ENCODE results near the gene PPP4R3B. TPM values are rescaled to one million over a fixed set of nuclear protein-coding genes. Genes with fewer than 3 reads are reported as not detected.

Gene PPP4R3B
- polyA plus RNA-seq, 1 of the 3 experiments (the other 2 are of a cell fraction), result 9.3 TPM

DNA sequence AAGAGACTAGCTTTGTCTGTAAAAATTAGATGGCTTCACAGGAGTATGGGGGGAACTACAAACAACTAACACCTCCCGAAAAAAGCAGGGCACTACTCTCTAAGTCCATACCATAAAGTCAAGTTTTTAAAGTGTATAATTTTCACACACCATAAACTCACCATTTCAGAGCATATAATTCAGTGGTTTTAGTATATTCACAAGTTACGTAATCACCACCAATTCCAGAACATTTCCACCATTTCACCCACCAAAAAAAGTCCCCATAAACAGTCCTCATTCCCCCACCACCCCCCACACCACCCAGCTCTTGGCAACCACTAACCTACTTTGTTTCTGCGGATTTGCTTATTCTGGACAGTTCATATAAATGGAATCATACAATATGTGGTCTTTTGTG is 64.1 kb downstream of the PPP4R3B start:
- H3K79me2 ChIP-seq (ENCODE audit: insufficient read depth), result peaks cover 6% of the 10 kb centered on the region; the same call in 1 of the 2 replicates
- no peak for TF ChIP-seq FOXJ3 (CRISPR knock-in tag; IDR thresholded peaks at IDR 0.05)
- no peak for TF ChIP-seq RAD21 (IDR thresholded peaks at IDR 0.05; ENCODE audit: low read length)
- TF ChIP-seq SIN3A (IDR thresholded peaks at IDR 0.05; ENCODE audit: borderline replicate concordance, low read depth, low read length), result no peak
- no peak for TF ChIP-seq FOSL2 (IDR thresholded peaks at IDR 0.05; ENCODE audit: borderline replicate concordance, low read depth)
- TF ChIP-seq, protein P1, sequence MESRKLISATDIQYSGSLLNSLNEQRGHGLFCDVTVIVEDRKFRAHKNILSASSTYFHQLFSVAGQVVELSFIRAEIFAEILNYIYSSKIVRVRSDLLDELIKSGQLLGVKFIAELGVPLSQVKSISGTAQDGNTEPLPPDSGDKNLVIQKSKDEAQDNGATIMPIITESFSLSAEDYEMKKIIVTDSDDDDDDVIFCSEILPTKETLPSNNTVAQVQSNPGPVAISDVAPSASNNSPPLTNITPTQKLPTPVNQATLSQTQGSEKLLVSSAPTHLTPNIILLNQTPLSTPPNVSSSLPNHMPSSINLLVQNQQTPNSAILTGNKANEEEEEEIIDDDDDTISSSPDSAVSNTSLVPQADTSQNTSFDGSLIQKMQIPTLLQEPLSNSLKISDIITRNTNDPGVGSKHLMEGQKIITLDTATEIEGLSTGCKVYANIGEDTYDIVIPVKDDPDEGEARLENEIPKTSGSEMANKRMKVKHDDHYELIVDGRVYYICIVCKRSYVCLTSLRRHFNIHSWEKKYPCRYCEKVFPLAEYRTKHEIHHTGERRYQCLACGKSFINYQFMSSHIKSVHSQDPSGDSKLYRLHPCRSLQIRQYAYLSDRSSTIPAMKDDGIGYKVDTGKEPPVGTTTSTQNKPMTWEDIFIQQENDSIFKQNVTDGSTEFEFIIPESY (IDR thresholded peaks at IDR 0.05; ENCODE audit: borderline replicate concordance, low read depth), result no peak
- no peak for TF ChIP-seq MXI1 (IDR thresholded peaks at IDR 0.05; ENCODE audit: low read depth, low read length)
- TF ChIP-seq FOXM1 (IDR thresholded peaks at IDR 0.05; ENCODE audit: low read depth), result no peak
- TF ChIP-seq GATA2 (CRISPR knock-in tag; IDR thresholded peaks at IDR 0.05), result no peak
- no peak for TF ChIP-seq NFIC (IDR thresholded peaks at IDR 0.05; ENCODE audit: borderline replicate concordance)
- TF ChIP-seq RFX5 (IDR thresholded peaks at IDR 0.05; ENCODE audit: low read length), result no peak
- TF ChIP-seq TEAD4 (IDR thresholded peaks at IDR 0.05; ENCODE audit: borderline replicate concordance, insufficient read depth), result no peak
- peaks cover 21% of the 10 kb centered on the region for H3F3A ChIP-seq (replicated peaks; ENCODE audit: insufficient read depth)
- no peaks in the 10 kb centered on the region; the same call in 1 of the 2 replicates for H3K9me2 ChIP-seq
- H3K36me3 ChIP-seq (replicated peaks in 1 of 2; ENCODE audit: control insufficient read depth in 1 of 2, insufficient read depth in 2 of 2, low read length in 1 of 2), result peaks cover 20 to 51% of the 10 kb centered on the region in 2 experiments
- no peaks in the 10 kb centered on the region for H3K27me3 ChIP-seq (ENCODE audit: insufficient read depth)
- H3K4me2 ChIP-seq, result no peak overlapping the region
- H3K9ac ChIP-seq, result no peak overlapping the region
- no peaks in the 10 kb centered on the region for H4K20me1 ChIP-seq (ENCODE audit: insufficient read depth)
- ChIA-PET POLR2A (no interaction called here), CTCF (interaction anchor here (0.6 to 1.1 kb wide), 3 partner anchors 9 to 150 kb away, joined by 3 to 4 read pairs (median 3); no protein-coding TSS in a partner anchor)
- H3K9me3 ChIP-seq, result no peaks in the 10 kb centered on the region
- H3K4me3 ChIP-seq (ENCODE audit: low read depth in 2 of 2, low read length in 1 of 2), result no peak overlapping the region
- no peak overlapping the region for H3K27ac ChIP-seq (ENCODE audit: low read depth in 2 of 2, low read length in 1 of 2)
- H2AFZ ChIP-seq (ENCODE audit: low read depth), result no peak overlapping the region
- WGBS (ENCODE audit: low lambda C conversion rate), result 95% methylated on average over 3 of the region's 3 CpGs
- DNase-seq, result no peak
- H3K4me1 ChIP-seq (ENCODE audit: control insufficient read depth in 1 of 2, insufficient read depth in 2 of 2, low read depth in 1 of 2, low read length in 1 of 2), result 0 out of 4 replicates have a peak, but pooled peaks cover 0 to 5% of the 10 kb centered on the region in 2 experiments

DNA sequence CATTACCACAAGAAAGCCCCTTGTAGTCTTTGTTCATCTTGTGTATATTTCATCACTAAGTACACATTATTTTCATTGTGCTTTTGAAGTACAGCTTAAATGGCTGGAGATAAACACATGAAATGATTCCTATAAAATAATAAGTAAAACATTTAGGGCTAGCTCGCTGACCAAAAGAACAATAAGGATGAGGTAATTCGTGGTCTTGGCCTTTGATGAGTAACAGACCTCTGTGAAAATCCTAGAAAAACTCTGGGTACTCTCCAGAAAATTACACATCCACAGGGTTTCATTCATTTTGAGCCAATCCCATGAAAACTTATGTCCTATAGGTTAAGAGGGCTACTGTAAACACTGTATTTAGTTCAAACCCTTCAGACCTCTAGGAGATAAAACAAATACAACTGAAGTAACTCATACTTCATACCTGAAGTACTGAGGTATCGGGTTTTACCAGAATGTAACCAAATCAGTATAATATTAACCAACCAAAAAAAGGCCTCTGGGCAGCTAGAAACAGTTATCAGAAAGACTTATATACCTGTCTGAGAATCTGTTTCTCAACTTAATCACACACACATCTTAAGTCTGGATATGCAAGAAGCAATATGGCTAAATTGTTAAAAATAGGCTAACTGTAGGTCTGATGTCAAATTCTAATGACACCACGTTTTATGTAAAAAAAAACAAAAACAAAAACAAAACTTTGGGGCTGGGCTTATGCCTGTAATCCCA is 66.9 kb downstream of the PPP4R3B start:
- peak overlapping the region in 1 of 2 experiments; percentile 60; a peak in 2 of 4 replicates for H3K27ac ChIP-seq (ENCODE audit: low read depth in 2 of 2, low read length in 1 of 2)
- CTCF ChIA-PET, result no interaction called here
- TF ChIP-seq, protein P2, sequence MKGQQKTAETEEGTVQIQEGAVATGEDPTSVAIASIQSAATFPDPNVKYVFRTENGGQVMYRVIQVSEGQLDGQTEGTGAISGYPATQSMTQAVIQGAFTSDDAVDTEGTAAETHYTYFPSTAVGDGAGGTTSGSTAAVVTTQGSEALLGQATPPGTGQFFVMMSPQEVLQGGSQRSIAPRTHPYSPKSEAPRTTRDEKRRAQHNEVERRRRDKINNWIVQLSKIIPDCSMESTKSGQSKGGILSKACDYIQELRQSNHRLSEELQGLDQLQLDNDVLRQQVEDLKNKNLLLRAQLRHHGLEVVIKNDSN (IDR thresholded peaks at IDR 0.05; ENCODE audit: borderline replicate concordance, low read depth), result no peak
- no peak for TF ChIP-seq MEF2A (IDR thresholded peaks at IDR 0.05; ENCODE audit: borderline replicate concordance, low read depth)
- TF ChIP-seq EZH2phosphoT487 (IDR thresholded peaks at IDR 0.05; ENCODE audit: borderline replicate concordance, low read depth), result no peak
- TF ChIP-seq RFX5 (IDR thresholded peaks at IDR 0.05; ENCODE audit: low read length), result no peak
- TF ChIP-seq RCOR1 (IDR thresholded peaks at IDR 0.05; ENCODE audit: low read length), result no peak
- no peak for TF ChIP-seq CHD2 (IDR thresholded peaks at IDR 0.05; ENCODE audit: low read length, partially characterized antibody)
- peak; percentile 8; the same call in 1 of the 2 replicates for TF ChIP-seq NFIC (IDR thresholded peaks at IDR 0.05; ENCODE audit: borderline replicate concordance)
- TF ChIP-seq, protein P3, sequence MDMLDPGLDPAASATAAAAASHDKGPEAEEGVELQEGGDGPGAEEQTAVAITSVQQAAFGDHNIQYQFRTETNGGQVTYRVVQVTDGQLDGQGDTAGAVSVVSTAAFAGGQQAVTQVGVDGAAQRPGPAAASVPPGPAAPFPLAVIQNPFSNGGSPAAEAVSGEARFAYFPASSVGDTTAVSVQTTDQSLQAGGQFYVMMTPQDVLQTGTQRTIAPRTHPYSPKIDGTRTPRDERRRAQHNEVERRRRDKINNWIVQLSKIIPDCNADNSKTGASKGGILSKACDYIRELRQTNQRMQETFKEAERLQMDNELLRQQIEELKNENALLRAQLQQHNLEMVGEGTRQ (IDR thresholded peaks at IDR 0.05; ENCODE audit: borderline replicate concordance, low read depth, low read length), result no peak
- peak; percentile 19; the same call in 1 of the 2 replicates for TF ChIP-seq FOSL2 (IDR thresholded peaks at IDR 0.05; ENCODE audit: borderline replicate concordance, low read depth)
- TF ChIP-seq, protein P4, sequence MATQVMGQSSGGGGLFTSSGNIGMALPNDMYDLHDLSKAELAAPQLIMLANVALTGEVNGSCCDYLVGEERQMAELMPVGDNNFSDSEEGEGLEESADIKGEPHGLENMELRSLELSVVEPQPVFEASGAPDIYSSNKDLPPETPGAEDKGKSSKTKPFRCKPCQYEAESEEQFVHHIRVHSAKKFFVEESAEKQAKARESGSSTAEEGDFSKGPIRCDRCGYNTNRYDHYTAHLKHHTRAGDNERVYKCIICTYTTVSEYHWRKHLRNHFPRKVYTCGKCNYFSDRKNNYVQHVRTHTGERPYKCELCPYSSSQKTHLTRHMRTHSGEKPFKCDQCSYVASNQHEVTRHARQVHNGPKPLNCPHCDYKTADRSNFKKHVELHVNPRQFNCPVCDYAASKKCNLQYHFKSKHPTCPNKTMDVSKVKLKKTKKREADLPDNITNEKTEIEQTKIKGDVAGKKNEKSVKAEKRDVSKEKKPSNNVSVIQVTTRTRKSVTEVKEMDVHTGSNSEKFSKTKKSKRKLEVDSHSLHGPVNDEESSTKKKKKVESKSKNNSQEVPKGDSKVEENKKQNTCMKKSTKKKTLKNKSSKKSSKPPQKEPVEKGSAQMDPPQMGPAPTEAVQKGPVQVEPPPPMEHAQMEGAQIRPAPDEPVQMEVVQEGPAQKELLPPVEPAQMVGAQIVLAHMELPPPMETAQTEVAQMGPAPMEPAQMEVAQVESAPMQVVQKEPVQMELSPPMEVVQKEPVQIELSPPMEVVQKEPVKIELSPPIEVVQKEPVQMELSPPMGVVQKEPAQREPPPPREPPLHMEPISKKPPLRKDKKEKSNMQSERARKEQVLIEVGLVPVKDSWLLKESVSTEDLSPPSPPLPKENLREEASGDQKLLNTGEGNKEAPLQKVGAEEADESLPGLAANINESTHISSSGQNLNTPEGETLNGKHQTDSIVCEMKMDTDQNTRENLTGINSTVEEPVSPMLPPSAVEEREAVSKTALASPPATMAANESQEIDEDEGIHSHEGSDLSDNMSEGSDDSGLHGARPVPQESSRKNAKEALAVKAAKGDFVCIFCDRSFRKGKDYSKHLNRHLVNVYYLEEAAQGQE (IDR thresholded peaks at IDR 0.05; ENCODE audit: low read depth, low read length), result no peak
- TF ChIP-seq RAD21 (IDR thresholded peaks at IDR 0.05; ENCODE audit: low read length), result no peak

More for the DNA sequence above, 66.9 kb downstream of the PPP4R3B start:
- Histone ChIP-seq H2AFZ (ENCODE audit: low read depth) (no peak overlapping the region), H3K4me3 (ENCODE audit: low read depth in 2 of 2, low read length in 1 of 2) (no peak overlapping the region), H3K4me2 (no peak overlapping the region), H3K9me2 (no peaks in the 10 kb centered on the region; the same call in 1 of the 2 replicates), H3K79me2 (ENCODE audit: insufficient read depth) (peaks cover 6% of the 10 kb centered on the region; the same call in 1 of the 2 replicates), H3K36me3 (replicated peaks in 1 of 2; ENCODE audit: control insufficient read depth in 1 of 2, insufficient read depth in 2 of 2, low read length in 1 of 2) (peaks cover 13 to 45% of the 10 kb centered on the region in 2 experiments), H3K9me3 (no peaks in the 10 kb centered on the region), H3K4me1 (ENCODE audit: control insufficient read depth in 1 of 2, insufficient read depth in 2 of 2, low read depth in 1 of 2, low read length in 1 of 2) (0 out of 4 replicates have a peak, but pooled peaks cover 0 to 5% of the 10 kb centered on the region in 2 experiments), H3K9ac (no peak overlapping the region), H4K20me1 (ENCODE audit: insufficient read depth) (no peaks in the 10 kb centered on the region), H3K27me3 (ENCODE audit: insufficient read depth) (no peaks in the 10 kb centered on the region), H3F3A (replicated peaks; ENCODE audit: insufficient read depth) (peaks cover 21% of the 10 kb centered on the region)
- POLR2A ChIA-PET, result no interaction called here
- no peak for DNase-seq
- WGBS (ENCODE audit: low lambda C conversion rate), result 55% methylated on average over 4 of the region's 4 CpGs
